ENCODE data around the gene KDM6A. TPM values are rescaled to one million over a fixed set of nuclear protein-coding genes. Genes with fewer than 3 reads are reported as not detected.

KDM6A gene
- polyA plus RNA-seq, 1 experiment: 9.9 TPM

- H3K9me3 ChIP-seq (ENCODE audit: control insufficient read depth, insufficient read depth, low read length): no peaks in the 10 kb centered on the region
- POLR2A ChIA-PET: no interaction called here
- no peaks in the 10 kb centered on the region for H3K27me3 ChIP-seq (ENCODE audit: control insufficient read depth, insufficient read depth, low read length)
- H3K27ac ChIP-seq (ENCODE audit: low read depth, low read length): no peak overlapping the region
- CTCF ChIA-PET: no interaction called here
- no peak overlapping the region for H3K4me3 ChIP-seq (ENCODE audit: low read depth, low read length)
- TF ChIP-seq CTCF (IDR thresholded peaks at IDR 0.05; ENCODE audit: low read depth, low read length): no peak
- DNase-seq (ENCODE audit: low read depth, low spot score): no peak
Measured at GRCh38 chrX:45150821-45151220, 277.8 kb downstream of the KDM6A start.

GRCh38 chrX:45154033-45154360, 281.0 kb downstream of the KDM6A start:
- Histone ChIP-seq H3K4me3 (ENCODE audit: low read depth, low read length) (no peak overlapping the region), H3K27ac (ENCODE audit: low read depth, low read length) (no peak overlapping the region), H3K9me3 (ENCODE audit: control insufficient read depth, insufficient read depth, low read length) (no peaks in the 10 kb centered on the region; the same call in 1 of the 2 replicates), H3K27me3 (ENCODE audit: control insufficient read depth, insufficient read depth, low read length) (no peaks in the 10 kb centered on the region)
- no peak for TF ChIP-seq CTCF (IDR thresholded peaks at IDR 0.05; ENCODE audit: low read depth, low read length)
- DNase-seq (ENCODE audit: low read depth, low spot score): no peak
- ChIA-PET POLR2A (no interaction called here), CTCF (no interaction called here)

GRCh38 chrX:45154462-45154861, 281.5 kb downstream of the KDM6A start:
- CTCF ChIA-PET: interaction anchor here (0.7 kb wide), 1 partner anchor 31 kb away, joined by 3 read pairs; no protein-coding TSS in a partner anchor
- no peak overlapping the region for H3K27ac ChIP-seq (ENCODE audit: low read depth, low read length)
- DNase-seq (ENCODE audit: low read depth, low spot score): no peak
- H3K9me3 ChIP-seq (ENCODE audit: control insufficient read depth, insufficient read depth, low read length): no peaks in the 10 kb centered on the region; the same call in 1 of the 2 replicates
- POLR2A ChIA-PET: no interaction called here
- H3K27me3 ChIP-seq (ENCODE audit: control insufficient read depth, insufficient read depth, low read length): no peaks in the 10 kb centered on the region
- TF ChIP-seq CTCF (IDR thresholded peaks at IDR 0.05; ENCODE audit: low read depth, low read length): no peak
- H3K4me3 ChIP-seq (ENCODE audit: low read depth, low read length): no peak overlapping the region

GRCh38 chrX:45157647-45158046, 284.7 kb downstream of the KDM6A start:
- CTCF ChIA-PET: interaction anchor here (0.6 kb wide), 1 partner anchor 57 kb away, joined by 3 read pairs; no protein-coding TSS in a partner anchor
- DNase-seq (ENCODE audit: low read depth, low spot score): no peak
- Histone ChIP-seq H3K27ac (ENCODE audit: low read depth, low read length) (no peak overlapping the region), H3K27me3 (ENCODE audit: control insufficient read depth, insufficient read depth, low read length) (no peaks in the 10 kb centered on the region), H3K9me3 (ENCODE audit: control insufficient read depth, insufficient read depth, low read length) (no peaks in the 10 kb centered on the region; the same call in 1 of the 2 replicates), H3K4me3 (ENCODE audit: low read depth, low read length) (no peak overlapping the region)
- POLR2A ChIA-PET: no interaction called here
- TF ChIP-seq CTCF (IDR thresholded peaks at IDR 0.05; ENCODE audit: low read depth, low read length): no peak

Other genes with a start within 250 kb of the KDM6A start
- gene DUSP21, start 29.2 kb upstream of the KDM6A start, polyA plus RNA-seq (2011; rRNA removed): not detected in 2 replicates